SK-N-SH treated with all-trans-retinoic acid at 6 μM for 48 hours (cell line): ENCODE measurements around the gene HAAO.

Experiments
- ATAC-seq: fragments of 200-7000 bp; cut with Tn5 transposase; 3 replicates; pipeline ENCODE4 v1.9.1; 2020; ENCODE audit warnings: mild to moderate bottlenecking, moderate library complexity
- ARNTL ChIP-seq: fragments of 450-650 bp; formaldehyde crosslinking; IDR thresholded peaks from 2 replicates; pipeline ENCODE4 v1.5.0; 2020; ENCODE audit warnings: low read depth, mild to moderate bottlenecking, moderate library complexity, borderline replicate concordance
- BACH2 ChIP-seq: fragments of 250-450 bp; sonication (Bioruptor Pico); IDR thresholded peaks from 2 replicates; pipeline ENCODE4 v1.9.0; 2021; ENCODE audit warnings: mild to moderate bottlenecking, borderline replicate concordance
- CSDC2 ChIP-seq: fragments of 250-450 bp; sonication (Bioruptor Pico); IDR thresholded peaks from 2 replicates; pipeline ENCODE4 v1.5.0; 2020; ENCODE audit warnings: mild to moderate bottlenecking, moderate library complexity
- ESRRG ChIP-seq: fragments of 250-450 bp; sonication (Bioruptor Pico); IDR thresholded peaks from 2 replicates; pipeline ENCODE4 v1.6.1; 2021; ENCODE audit warnings: mild to moderate bottlenecking
- GLIS3 ChIP-seq: fragments of 250-450 bp; sonication (Bioruptor Pico); IDR thresholded peaks from 2 replicates; pipeline ENCODE4 v1.5.0; 2020; ENCODE audit warnings: mild to moderate bottlenecking, moderate library complexity
- ISL1 ChIP-seq: fragments of 250-450 bp; sonication (Bioruptor Pico); IDR thresholded peaks from 2 replicates; pipeline ENCODE4 v2.1.2; 2022; ENCODE audit warnings: mild to moderate bottlenecking, moderate library complexity
- OSR1 ChIP-seq: fragments of 250-450 bp; sonication (Bioruptor Pico); IDR thresholded peaks from 2 replicates; pipeline ENCODE4 v1.8.0; 2022; ENCODE audit warnings: moderate library complexity, mild to moderate bottlenecking, inconsistent platforms
- RARB ChIP-seq: fragments of 250-450 bp; sonication (Bioruptor Pico); IDR thresholded peaks from 2 replicates; pipeline ENCODE4 v1.8.0; 2021; ENCODE audit warnings: mild to moderate bottlenecking, moderate library complexity
- SNAI2 ChIP-seq: fragments of 250-450 bp; sonication (Bioruptor Pico); IDR thresholded peaks from 2 replicates; pipeline ENCODE4 v1.5.0; 2020; ENCODE audit warnings: mild to moderate bottlenecking, moderate library complexity
- TOX ChIP-seq: fragments of 250-450 bp; sonication (Bioruptor Pico); IDR thresholded peaks from 2 replicates; pipeline ENCODE4 v1.8.0; 2021; ENCODE audit warnings: mild to moderate bottlenecking, moderate library complexity, borderline replicate concordance
- TSHZ2 ChIP-seq: fragments of 250-450 bp; sonication (Bioruptor Pico); IDR thresholded peaks from 2 replicates; pipeline ENCODE4 v1.5.0; 2020; ENCODE audit warnings: mild to moderate bottlenecking, moderate library complexity
- ZC3H10 ChIP-seq: fragments of 250-450 bp; sonication (Bioruptor Pico); IDR thresholded peaks from 2 replicates; pipeline ENCODE4 v1.5.1; 2021; ENCODE audit warnings: mild to moderate bottlenecking, moderate library complexity
- ZFP3 ChIP-seq: fragments of 250-450 bp; sonication (Bioruptor Pico); IDR thresholded peaks from 2 replicates; pipeline ENCODE4 v1.5.0; 2020; ENCODE audit warnings: mild to moderate bottlenecking, moderate library complexity
- ZFP30 ChIP-seq: fragments of 450-650 bp; formaldehyde crosslinking; IDR thresholded peaks from 2 replicates; pipeline ENCODE4 v1.5.0; 2022; ENCODE audit warnings: mild to moderate bottlenecking, moderate library complexity
- ZNF565 ChIP-seq: fragments of 450-650 bp; formaldehyde crosslinking; conservative IDR thresholded peaks from 2 replicates; pipeline ENCODE4 v1.5.0; 2020; ENCODE audit warnings: low read depth, mild to moderate bottlenecking, moderate library complexity
- TF ChIP-seq, protein P1 (sequence below): fragments of 250-450 bp; sonication (Bioruptor Pico); IDR thresholded peaks from 2 replicates; pipeline ENCODE4 v1.8.0; 2020; ENCODE audit warnings: mild to moderate bottlenecking, moderate library complexity, borderline replicate concordance
- TF ChIP-seq, protein P2 (sequence below): fragments of 250-450 bp; sonication (Bioruptor Pico); IDR thresholded peaks from 2 replicates; pipeline ENCODE4 v1.8.0; 2021; ENCODE audit warnings: low read depth, mild to moderate bottlenecking, moderate library complexity, borderline replicate concordance
- TF ChIP-seq, protein P3 (sequence below): fragments of 250-450 bp; sonication (Bioruptor Pico); IDR thresholded peaks from 2 replicates; pipeline ENCODE4 v1.5.1; 2020; ENCODE audit warnings: low read depth, mild to moderate bottlenecking, moderate library complexity

HAAO gene

DNA sequence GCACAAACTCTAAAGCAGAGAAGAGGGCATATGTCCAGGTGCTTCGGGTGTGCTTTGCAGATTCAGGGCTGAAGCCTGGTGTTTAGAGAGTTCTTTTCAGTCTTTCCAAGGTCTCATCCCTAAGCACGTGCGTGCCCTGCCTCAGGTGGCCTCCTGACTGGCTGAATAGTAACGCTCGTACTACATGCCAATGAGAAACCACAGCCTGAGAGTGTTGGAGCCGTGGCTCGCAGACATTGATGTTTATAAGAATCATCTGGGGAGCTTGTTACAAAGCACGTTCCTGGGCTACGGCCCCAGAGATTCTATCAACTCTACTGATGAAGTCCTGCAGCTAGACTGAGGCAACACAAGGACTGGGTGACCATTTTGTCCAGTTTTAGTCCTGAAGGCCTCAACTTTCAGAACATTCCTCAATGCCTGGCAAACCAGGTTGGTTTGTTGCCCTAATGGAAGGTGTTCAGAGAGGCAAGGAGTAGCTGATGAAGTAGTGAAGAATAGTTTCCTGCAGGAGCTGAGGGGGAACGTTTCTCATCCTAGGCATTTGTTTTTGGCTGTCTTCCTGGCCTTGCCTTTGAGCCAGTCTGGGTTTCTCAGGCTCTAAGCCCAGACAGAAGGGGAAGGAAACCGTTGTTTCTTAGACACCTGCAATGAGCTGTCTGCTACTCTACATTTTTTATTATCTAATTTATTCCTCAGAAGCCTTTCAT lies 31.5 kb upstream of the HAAO start:
- TF ChIP-seq ARNTL (CRISPR knock-in tag) = no peak
- no peak for TF ChIP-seq BACH2 (CRISPR knock-in tag)
- ATAC-seq = no peak

DNA sequence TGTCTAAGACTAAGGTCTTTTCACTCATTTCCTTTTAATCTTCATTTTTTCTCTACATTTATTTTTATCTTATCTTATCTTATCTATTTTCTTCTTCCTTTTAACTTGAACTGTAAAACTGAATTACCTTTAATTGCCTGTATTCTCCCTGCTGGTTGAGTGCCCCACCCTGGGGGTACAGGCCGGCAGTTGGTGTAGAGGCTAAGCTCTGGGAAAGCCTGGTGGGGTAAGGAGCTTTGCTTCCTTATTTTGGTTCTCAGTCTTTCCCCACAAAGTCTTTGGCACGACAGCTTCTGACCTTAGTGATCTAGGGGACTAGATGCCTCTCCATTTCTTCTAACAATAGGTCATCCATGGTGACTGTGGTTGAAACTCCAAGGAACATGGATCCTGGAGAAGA lies 26.8 kb upstream of the HAAO start:
- TF ChIP-seq, protein P1, sequence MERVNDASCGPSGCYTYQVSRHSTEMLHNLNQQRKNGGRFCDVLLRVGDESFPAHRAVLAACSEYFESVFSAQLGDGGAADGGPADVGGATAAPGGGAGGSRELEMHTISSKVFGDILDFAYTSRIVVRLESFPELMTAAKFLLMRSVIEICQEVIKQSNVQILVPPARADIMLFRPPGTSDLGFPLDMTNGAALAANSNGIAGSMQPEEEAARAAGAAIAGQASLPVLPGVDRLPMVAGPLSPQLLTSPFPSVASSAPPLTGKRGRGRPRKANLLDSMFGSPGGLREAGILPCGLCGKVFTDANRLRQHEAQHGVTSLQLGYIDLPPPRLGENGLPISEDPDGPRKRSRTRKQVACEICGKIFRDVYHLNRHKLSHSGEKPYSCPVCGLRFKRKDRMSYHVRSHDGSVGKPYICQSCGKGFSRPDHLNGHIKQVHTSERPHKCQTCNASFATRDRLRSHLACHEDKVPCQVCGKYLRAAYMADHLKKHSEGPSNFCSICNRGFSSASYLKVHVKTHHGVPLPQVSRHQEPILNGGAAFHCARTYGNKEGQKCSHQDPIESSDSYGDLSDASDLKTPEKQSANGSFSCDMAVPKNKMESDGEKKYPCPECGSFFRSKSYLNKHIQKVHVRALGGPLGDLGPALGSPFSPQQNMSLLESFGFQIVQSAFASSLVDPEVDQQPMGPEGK (CRISPR knock-in tag) = no peak
- TF ChIP-seq ZFP3 (CRISPR knock-in tag) = no peak
- TF ChIP-seq, protein P2, sequence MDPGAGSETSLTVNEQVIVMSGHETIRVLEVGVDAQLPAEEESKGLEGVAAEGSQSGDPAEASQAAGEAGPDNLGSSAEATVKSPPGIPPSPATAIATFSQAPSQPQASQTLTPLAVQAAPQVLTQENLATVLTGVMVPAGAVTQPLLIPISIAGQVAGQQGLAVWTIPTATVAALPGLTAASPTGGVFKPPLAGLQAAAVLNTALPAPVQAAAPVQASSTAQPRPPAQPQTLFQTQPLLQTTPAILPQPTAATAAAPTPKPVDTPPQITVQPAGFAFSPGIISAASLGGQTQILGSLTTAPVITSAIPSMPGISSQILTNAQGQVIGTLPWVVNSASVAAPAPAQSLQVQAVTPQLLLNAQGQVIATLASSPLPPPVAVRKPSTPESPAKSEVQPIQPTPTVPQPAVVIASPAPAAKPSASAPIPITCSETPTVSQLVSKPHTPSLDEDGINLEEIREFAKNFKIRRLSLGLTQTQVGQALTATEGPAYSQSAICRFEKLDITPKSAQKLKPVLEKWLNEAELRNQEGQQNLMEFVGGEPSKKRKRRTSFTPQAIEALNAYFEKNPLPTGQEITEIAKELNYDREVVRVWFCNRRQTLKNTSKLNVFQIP = no peak
- TF ChIP-seq TSHZ2 (CRISPR knock-in tag) = no peak
- no peak for TF ChIP-seq ZNF565 (CRISPR knock-in tag)
- ATAC-seq = no peak

DNA sequence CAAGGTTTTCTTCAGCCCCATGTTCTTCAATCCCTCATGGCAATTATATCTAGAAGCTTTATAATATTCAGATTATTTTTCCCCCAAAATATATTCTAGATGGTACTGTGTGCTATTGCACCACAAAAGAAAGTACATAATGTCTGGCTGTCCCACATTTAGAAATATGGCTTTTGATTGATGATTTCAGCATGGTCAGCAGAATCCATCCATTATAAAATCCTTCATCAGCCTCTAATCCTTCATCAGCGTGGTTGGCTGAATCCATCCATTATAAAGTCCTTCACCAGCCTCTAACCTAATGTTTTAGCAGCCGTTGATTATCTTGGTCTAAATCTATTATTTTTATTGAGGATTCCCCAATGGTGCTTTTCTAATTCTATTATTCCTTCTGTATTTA lies 23.3 kb upstream of the HAAO start:
- TF ChIP-seq OSR1 (CRISPR knock-in tag) (no peak), ZC3H10 (CRISPR knock-in tag) (no peak), RARB (CRISPR knock-in tag) (no peak), TOX (CRISPR knock-in tag) (no peak), GLIS3 (CRISPR knock-in tag) (no peak), CSDC2 (no peak), ZFP3 (CRISPR knock-in tag) (no peak), SNAI2 (CRISPR knock-in tag) (no peak), ZNF565 (CRISPR knock-in tag) (no peak), TSHZ2 (CRISPR knock-in tag) (no peak), ESRRG (CRISPR knock-in tag) (no peak), ZFP30 (CRISPR knock-in tag) (no peak), ISL1 (CRISPR knock-in tag) (no peak)
- TF ChIP-seq, protein P3, sequence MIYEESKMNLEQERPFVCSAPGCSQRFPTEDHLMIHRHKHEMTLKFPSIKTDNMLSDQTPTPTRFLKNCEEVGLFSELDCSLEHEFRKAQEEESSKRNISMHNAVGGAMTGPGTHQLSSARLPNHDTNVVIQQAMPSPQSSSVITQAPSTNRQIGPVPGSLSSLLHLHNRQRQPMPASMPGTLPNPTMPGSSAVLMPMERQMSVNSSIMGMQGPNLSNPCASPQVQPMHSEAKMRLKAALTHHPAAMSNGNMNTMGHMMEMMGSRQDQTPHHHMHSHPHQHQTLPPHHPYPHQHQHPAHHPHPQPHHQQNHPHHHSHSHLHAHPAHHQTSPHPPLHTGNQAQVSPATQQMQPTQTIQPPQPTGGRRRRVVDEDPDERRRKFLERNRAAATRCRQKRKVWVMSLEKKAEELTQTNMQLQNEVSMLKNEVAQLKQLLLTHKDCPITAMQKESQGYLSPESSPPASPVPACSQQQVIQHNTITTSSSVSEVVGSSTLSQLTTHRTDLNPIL (CRISPR knock-in tag) = no peak
- TF ChIP-seq, protein P1 (CRISPR knock-in tag) = no peak
- ATAC-seq = no peak
